ENCODE results near the gene NPTN.

NPTN gene

DNA sequence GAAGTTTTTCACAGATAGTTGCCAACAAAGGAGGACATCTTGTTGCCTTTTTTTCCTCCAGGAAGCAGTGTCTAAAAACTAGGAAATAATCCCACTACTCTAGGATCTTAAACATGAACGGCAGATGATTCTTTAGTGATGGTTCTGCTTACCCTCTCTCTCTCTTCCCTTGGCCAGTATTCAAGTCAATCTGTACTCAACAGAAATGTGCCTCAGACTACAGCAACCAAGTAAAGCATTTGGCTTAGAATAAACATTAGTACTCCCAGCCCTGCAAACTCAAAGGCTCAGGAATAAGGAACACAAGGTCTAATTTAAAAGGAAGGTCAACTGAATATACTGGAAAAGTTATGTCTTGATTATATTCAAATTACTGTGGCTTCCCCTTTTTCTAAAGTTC lies 8.7 kb downstream of the NPTN start:
- Histone ChIP-seq H3K27me3 (replicated peaks) (no peaks in the 10 kb centered on the region), H3K27ac (no peak overlapping the region), H3K36me3 (replicated peaks) (no peaks in the 10 kb centered on the region), H3K4me3 (ENCODE audit: low read depth, low read length) (no peak overlapping the region)
- in situ Hi-C loops (cut with HindIII; ENCODE audit: low pct_ligation_motif_present, low sequenced_read_pairs) = no loop called here
- TF ChIP-seq, protein P1, sequence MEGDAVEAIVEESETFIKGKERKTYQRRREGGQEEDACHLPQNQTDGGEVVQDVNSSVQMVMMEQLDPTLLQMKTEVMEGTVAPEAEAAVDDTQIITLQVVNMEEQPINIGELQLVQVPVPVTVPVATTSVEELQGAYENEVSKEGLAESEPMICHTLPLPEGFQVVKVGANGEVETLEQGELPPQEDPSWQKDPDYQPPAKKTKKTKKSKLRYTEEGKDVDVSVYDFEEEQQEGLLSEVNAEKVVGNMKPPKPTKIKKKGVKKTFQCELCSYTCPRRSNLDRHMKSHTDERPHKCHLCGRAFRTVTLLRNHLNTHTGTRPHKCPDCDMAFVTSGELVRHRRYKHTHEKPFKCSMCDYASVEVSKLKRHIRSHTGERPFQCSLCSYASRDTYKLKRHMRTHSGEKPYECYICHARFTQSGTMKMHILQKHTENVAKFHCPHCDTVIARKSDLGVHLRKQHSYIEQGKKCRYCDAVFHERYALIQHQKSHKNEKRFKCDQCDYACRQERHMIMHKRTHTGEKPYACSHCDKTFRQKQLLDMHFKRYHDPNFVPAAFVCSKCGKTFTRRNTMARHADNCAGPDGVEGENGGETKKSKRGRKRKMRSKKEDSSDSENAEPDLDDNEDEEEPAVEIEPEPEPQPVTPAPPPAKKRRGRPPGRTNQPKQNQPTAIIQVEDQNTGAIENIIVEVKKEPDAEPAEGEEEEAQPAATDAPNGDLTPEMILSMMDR (IDR thresholded peaks at IDR 0.05; ENCODE audit: low read depth, low read length, missing control alignments) = no peak
- DNase-seq = no peak

DNA sequence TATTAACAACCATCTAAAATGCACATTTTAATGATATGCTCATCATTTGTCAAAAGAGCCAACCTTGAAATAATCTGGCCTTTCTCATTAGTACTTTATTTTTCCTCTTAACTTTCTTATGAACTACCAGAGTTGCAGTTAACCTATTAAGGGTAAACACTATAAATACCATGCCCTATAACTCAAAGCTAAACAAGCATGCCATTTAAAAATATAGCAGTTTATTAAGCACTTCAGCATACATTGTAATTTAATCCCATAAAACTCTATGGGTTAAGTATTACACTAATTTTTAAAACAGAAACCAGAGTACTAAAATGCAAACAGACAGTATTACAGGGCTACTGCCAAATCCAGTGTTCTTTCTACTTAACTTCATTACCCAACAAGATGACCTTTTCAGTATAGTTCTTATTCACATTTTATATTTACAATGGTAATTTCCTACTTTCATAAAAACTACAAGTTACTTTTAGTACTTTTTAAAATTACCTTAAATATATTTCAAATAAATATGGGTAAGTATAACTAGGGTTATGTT lies 11.8 kb downstream of the NPTN start:
- TF ChIP-seq, protein P1 (IDR thresholded peaks at IDR 0.05; ENCODE audit: low read depth, low read length, missing control alignments) = no peak
- H3K27ac ChIP-seq = no peak overlapping the region
- in situ Hi-C loops (cut with HindIII; ENCODE audit: low pct_ligation_motif_present, low sequenced_read_pairs) = no loop called here
- DNase-seq = no peak
- no peaks in the 10 kb centered on the region for H3K36me3 ChIP-seq (replicated peaks)
- H3K4me3 ChIP-seq (ENCODE audit: low read depth, low read length) = no peak overlapping the region
- no peaks in the 10 kb centered on the region for H3K27me3 ChIP-seq (replicated peaks)

DNA sequence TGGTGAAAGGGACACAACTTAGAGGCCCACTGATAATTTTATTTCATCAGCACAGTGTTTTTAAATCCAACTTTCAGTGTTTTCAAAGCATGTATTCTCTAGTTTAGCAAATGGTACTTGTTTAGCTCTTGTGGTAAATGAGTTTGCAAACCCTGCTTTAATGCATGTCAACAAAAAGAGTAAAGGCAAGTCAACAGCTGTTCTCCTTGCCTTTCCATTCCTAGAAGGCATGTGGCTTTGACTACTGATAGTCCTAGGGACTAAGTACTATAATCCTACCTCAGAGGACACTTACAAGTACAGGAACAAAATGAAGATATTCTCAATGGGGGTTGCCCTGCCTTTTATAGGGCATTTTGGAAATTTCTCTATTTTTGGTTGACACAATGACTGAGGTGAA lies 13.1 kb downstream of the NPTN start:
- TF ChIP-seq, protein P1 (IDR thresholded peaks at IDR 0.05; ENCODE audit: low read depth, low read length, missing control alignments) = no peak
- H3K36me3 ChIP-seq (replicated peaks) = no peaks in the 10 kb centered on the region
- no peak overlapping the region for H3K4me3 ChIP-seq (ENCODE audit: low read depth, low read length)
- no peak overlapping the region for H3K27ac ChIP-seq
- H3K27me3 ChIP-seq (replicated peaks) = no peaks in the 10 kb centered on the region
- DNase-seq = no peak
- in situ Hi-C loops (cut with HindIII; ENCODE audit: low pct_ligation_motif_present, low sequenced_read_pairs) = no loop called here

DNA sequence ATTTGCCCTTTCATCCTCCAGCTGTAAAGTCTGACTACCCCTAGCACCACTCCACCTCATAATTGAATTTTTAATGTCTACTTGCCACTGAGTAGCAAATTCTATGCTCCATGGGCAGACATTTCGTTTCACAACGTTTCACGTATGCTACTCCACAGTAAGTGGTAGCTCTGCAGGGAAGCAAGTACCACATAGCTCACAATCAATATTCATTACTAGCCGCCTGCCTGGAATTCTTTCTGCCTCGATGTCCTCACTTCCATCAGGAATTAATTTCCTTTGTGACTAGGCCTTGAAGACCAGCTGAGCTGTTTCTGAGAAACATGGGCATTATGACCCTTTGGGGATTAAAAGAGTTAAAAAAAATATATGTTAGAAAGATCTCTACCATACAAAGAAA lies 15.3 kb downstream of the NPTN start:
- TF ChIP-seq, protein P1 (IDR thresholded peaks at IDR 0.05; ENCODE audit: low read depth, low read length, missing control alignments) = no peak
- H3K36me3 ChIP-seq (replicated peaks) = no peaks in the 10 kb centered on the region
- no peaks in the 10 kb centered on the region for H3K27me3 ChIP-seq (replicated peaks)
- in situ Hi-C loops (cut with HindIII; ENCODE audit: low pct_ligation_motif_present, low sequenced_read_pairs) = no loop called here
- DNase-seq = no peak
- H3K27ac ChIP-seq = no peak overlapping the region
- no peak overlapping the region for H3K4me3 ChIP-seq (ENCODE audit: low read depth, low read length)

DNA sequence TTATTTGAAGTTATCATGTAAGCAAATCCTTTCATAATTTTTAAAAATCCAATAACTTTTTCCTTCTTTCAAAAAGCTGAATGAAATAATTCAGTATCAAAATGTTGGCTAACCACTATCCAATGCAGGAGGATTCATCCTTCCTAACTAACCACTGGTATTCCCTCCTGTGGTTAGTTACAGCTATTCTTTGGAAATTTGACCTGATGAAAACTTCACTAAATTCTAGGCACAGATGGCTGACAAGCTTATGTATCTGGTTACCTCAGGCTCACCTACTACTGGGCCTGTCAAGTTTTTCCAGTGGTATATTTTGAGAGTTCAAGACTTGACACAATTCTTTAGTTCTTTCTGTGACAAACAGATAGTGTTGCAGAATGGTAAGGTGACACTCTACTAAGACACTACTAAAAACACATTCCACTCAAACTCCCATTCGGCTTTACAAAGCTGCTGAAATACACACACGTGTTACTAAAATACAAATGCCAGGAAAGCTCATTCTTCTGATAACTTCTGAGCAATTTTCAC lies 15.8 kb downstream of the NPTN start:
- no peaks in the 10 kb centered on the region for H3K27me3 ChIP-seq (replicated peaks)
- in situ Hi-C loops (cut with HindIII; ENCODE audit: low pct_ligation_motif_present, low sequenced_read_pairs) = no loop called here
- no peak for DNase-seq
- TF ChIP-seq, protein P1 (IDR thresholded peaks at IDR 0.05; ENCODE audit: low read depth, low read length, missing control alignments) = no peak
- H3K36me3 ChIP-seq (replicated peaks) = no peaks in the 10 kb centered on the region
- H3K27ac ChIP-seq = no peak overlapping the region
- no peak overlapping the region for H3K4me3 ChIP-seq (ENCODE audit: low read depth, low read length)

DNA sequence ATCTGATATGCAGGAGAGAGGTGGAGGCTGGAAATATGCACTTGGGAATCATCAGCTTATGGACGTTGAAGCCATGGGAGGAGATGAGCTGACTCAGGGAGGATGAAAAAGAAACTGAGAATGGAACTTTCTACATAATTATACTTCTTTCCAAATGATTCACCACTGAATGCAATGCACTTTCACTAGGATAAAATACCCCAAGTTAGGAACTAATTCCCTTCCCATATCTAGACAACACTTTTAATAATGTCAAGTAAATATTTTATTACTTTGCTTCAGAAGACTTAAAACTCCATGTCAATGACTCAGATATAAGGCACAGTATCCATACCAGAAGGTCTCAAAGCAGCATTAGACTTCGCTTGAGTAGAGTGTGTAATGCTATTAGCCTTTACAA lies 24.2 kb downstream of the NPTN start:
- DNase-seq = no peak
- no peaks in the 10 kb centered on the region for H3K27me3 ChIP-seq (replicated peaks)
- TF ChIP-seq, protein P1 (IDR thresholded peaks at IDR 0.05; ENCODE audit: low read depth, low read length, missing control alignments) = no peak
- in situ Hi-C loops (cut with HindIII; ENCODE audit: low pct_ligation_motif_present, low sequenced_read_pairs) = no loop called here
- H3K27ac ChIP-seq = no peak overlapping the region
- no peak overlapping the region for H3K4me3 ChIP-seq (ENCODE audit: low read depth, low read length)
- H3K36me3 ChIP-seq (replicated peaks) = no peaks in the 10 kb centered on the region

Measured in brain microvascular endothelial cell (primary cell).